Peyer's patch (tissue), 4 donors: Measurements from ENCODE around the gene TRIM54. TPM values are rescaled to one million over a fixed set of nuclear protein-coding genes. Genes with fewer than 3 reads are reported as not detected.
"Not testable (repeated sequence)": the region's sequence is repeated elsewhere in the genome, so short reads cannot be mapped to it uniquely, and the experiment has no call there.

Source experiments
- DNase-seq, 3 donors: peaks; one replicate each; pipeline ENCODE4 v3.0.0-alpha.2; 2017 to 2019
- H3K27ac ChIP-seq, 4 donors: fragments of 200-600 bp; sonication (generic); one replicate each; pipeline ENCODE4 v1.5.1; 2016 to 2019
- H3K27me3 ChIP-seq, 2 donors: fragments of 200-600 bp; sonication (generic); one replicate each; pipeline ENCODE4 v1.5.1; 2019
- H3K36me3 ChIP-seq, 3 donors: fragments of 200-600 bp; sonication (generic); one replicate each; pipeline ENCODE4 v1.5.1; 2016 to 2019
- H3K4me1 ChIP-seq, 4 donors: fragments of 200-600 bp; sonication (generic); one replicate each; pipeline ENCODE4 v1.5.1; 2016 to 2019
- H3K4me3 ChIP-seq, 4 donors: fragments of 200-600 bp; sonication (generic); 1 replicate in 3 of 4; 2 replicates in 1 of 4; pipeline ENCODE4 v1.5.1; 2016 to 2019; ENCODE audit warnings: mild to moderate bottlenecking in 1 of 4
- H3K9me3 ChIP-seq, 4 donors: fragments of 200-600 bp; sonication (generic); one replicate each; pipeline ENCODE4 v1.5.1; 2016 to 2019; ENCODE audit warnings: mild to moderate bottlenecking in 1 of 4
- POLR2A ChIP-seq, 2 donors: fragments of 450-650 bp; IDR thresholded peaks; one replicate each; pipeline ENCODE4 v1.5.1; 2017; ENCODE audit warnings: antibody characterized with exemption in 2 of 2, mild to moderate bottlenecking in 2 of 2, moderate library complexity in 2 of 2
- total RNA-seq, 4 donors: library from RNA; depleted of rRNA; stranded (reverse); fragments of >200 nt; gene quantifications; one replicate each; pipeline ENCODE4 v1.1.0, GENCODE V29; 2016
- TF ChIP-seq, protein P1 (sequence below), 6 experiments: fragments of 450-650 bp in 4 of 6; fragments of 200-600 bp in 2 of 6; sonication (generic) in 1 of 6; IDR thresholded peaks; one replicate each; pipeline ENCODE4 v1.5.1; 2017 to 2019; ENCODE audit warnings: antibody characterized with exemption in 6 of 6, mild to moderate bottlenecking in 3 of 6, moderate library complexity in 1 of 6

Gene TRIM54
- total RNA-seq, 4 donors from 2014 or later: 0.54 TPM; not detected in 3

DNA sequence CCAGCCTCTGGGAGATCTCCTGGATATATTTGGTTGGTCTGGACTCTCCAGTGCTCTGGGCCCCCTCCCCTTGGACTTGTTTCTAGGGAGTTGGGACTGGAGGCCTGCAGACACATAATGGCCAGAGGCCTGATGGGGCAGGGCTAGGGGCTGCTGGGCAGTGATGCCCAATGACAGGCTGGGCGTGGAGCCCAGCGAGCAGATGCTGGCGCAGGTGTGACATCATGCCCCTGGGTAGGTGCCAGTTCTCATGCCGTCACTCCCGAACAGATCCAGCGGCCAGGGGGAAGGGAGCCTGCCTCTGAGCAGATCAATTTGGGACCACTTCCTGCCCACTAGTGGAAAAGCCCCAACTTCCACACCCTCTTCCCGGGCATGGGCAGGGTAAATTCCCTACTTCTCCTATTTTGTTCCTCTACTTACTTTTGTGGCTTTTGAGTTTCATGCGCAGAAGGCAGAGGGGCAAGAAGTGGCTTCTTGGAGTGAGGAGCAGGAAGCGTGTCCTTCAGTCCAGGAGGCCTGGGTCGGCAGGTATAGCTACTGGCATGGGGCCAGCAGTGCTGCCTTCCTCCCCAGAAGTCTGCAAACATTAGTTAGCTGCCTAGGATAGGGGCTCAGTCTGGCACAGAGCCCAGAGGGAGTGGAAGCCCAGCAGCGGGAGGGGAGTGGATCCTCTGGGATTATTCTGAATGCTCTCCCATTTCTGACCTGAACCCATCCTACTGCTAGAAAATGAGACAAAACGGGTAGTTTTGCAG lies 34.6 kb downstream of the TRIM54 start:
- Histone ChIP-seq H3K9me3 (no peaks in the 10 kb centered on the region), H3K27ac (no peak overlapping the region), H3K4me3 (no peak overlapping the region), H3K27me3 (no peaks in the 10 kb centered on the region), H3K36me3 (no peaks in the 10 kb centered on the region), H3K4me1 (peaks cover 0 to 7% (median 3%) of the 10 kb centered on the region in 4 donors)
- no peak for DNase-seq
- TF ChIP-seq, protein P1, sequence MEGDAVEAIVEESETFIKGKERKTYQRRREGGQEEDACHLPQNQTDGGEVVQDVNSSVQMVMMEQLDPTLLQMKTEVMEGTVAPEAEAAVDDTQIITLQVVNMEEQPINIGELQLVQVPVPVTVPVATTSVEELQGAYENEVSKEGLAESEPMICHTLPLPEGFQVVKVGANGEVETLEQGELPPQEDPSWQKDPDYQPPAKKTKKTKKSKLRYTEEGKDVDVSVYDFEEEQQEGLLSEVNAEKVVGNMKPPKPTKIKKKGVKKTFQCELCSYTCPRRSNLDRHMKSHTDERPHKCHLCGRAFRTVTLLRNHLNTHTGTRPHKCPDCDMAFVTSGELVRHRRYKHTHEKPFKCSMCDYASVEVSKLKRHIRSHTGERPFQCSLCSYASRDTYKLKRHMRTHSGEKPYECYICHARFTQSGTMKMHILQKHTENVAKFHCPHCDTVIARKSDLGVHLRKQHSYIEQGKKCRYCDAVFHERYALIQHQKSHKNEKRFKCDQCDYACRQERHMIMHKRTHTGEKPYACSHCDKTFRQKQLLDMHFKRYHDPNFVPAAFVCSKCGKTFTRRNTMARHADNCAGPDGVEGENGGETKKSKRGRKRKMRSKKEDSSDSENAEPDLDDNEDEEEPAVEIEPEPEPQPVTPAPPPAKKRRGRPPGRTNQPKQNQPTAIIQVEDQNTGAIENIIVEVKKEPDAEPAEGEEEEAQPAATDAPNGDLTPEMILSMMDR (IDR thresholded peaks at IDR 0.05): no peak
- TF ChIP-seq POLR2A (IDR thresholded peaks at IDR 0.05): no peak

DNA sequence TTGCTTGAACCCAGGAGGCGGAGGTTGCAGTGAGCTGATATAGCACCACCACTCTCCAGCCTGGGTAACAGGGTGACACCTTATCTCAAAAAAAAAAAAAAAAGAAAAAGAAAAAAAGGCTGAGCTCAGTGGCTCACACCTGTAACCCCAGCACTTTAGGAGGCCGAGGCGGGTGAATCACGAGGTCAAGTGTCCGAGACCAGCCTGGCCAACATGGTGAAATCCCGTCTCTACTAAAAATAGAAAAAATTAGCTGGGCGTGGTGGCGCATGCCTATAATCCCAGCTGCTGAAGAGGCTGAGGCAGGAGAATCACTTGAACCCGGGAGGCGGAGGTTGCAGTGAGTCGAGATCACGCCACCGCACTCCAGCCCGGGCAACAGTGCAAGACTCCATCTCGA lies 37.6 kb downstream of the TRIM54 start:
- not testable (repeated sequence) for H3K27me3 ChIP-seq, H3K4me3 ChIP-seq, H3K27ac ChIP-seq, DNase-seq, H3K9me3 ChIP-seq, H3K36me3 ChIP-seq
- H3K4me1 ChIP-seq: peaks cover 0 to 21% (median 6%) of the 10 kb centered on the region in 4 donors

DNA sequence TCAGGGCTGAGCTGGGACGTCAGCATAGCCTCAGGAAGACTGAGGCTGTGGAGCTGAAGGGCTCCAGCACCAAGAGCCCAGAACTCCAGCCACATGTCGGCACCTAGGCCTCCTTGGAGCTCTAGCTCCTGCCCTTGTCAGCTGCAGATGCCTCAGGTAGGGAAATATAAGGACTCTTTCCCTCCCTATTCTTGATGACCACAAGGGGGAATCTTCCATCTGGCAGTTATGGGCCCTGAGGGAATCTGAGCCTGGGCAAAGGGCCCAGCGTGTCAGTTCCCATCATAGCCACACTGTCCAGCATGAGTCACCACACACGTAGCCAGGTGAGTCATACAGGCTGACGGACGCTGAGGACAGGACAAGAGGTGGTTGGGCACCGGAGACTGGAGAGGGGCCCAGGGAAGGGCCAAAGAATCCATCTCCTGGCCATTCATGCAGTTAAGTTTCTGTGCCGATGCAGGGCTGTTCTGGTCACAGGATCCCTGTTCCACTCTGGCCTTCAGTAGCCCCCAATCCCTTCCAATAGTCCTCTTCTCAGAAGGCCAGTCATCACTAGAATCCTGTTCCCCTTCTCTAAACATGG lies 38.8 kb downstream of the TRIM54 start:
- peak overlapping the region in 1 of 4 donors; percentile 15 for H3K4me3 ChIP-seq
- H3K27me3 ChIP-seq: no peaks in the 10 kb centered on the region
- TF ChIP-seq POLR2A (IDR thresholded peaks at IDR 0.05): no peak
- TF ChIP-seq, protein P1 (IDR thresholded peaks at IDR 0.05): peak in 4 of 6 experiments; percentile 12 to 70 (median 66)
- peak; percentile 19 to 86 (median 79) for DNase-seq
- peaks cover 0 to 2% (median 0%) of the 10 kb centered on the region in 3 donors for H3K36me3 ChIP-seq
- peak overlapping the region in 2 of 4 donors; percentile 4 to 63 for H3K27ac ChIP-seq
- no peaks in the 10 kb centered on the region for H3K9me3 ChIP-seq
- peaks cover 0 to 21% (median 6%) of the 10 kb centered on the region in 4 donors for H3K4me1 ChIP-seq

DNA sequence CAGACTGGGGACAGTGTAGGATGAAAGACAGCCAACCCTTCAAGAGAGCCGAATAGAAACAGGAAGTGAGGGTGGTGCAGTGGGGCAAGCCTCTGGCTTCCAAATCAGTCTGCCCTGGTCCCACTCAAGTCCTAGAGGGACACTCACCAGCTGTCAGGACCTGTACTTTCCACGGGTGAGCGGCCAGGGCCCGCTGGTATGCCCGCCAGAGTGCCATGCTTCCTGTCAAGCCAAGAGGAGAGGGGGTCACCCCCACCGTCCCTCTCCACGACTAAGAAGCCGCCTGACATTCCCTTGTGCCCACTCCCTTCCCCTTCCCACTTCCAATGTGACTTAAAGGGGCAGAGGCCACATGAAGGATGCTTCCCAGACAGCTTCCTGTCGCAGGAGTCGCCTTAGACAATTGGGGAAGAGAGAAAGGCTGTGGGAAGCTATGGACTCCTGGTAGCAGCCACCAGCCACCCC lies 40.1 kb downstream of the TRIM54 start:
- peaks cover 0 to 21% (median 6%) of the 10 kb centered on the region in 4 donors for H3K4me1 ChIP-seq
- H3K4me3 ChIP-seq: peak overlapping the region; percentile 65 to 95 (median 78)
- H3K27me3 ChIP-seq: no peaks in the 10 kb centered on the region
- DNase-seq: peak in 2 of 3 donors; percentile 24 to 54
- H3K27ac ChIP-seq: peak overlapping the region; percentile 86 to 94 (median 90)
- TF ChIP-seq, protein P1 (IDR thresholded peaks at IDR 0.05): no peak
- no peak for TF ChIP-seq POLR2A (IDR thresholded peaks at IDR 0.05)
- H3K9me3 ChIP-seq: no peaks in the 10 kb centered on the region
- peaks cover 0 to 14% (median 0%) of the 10 kb centered on the region in 3 donors for H3K36me3 ChIP-seq

DNA sequence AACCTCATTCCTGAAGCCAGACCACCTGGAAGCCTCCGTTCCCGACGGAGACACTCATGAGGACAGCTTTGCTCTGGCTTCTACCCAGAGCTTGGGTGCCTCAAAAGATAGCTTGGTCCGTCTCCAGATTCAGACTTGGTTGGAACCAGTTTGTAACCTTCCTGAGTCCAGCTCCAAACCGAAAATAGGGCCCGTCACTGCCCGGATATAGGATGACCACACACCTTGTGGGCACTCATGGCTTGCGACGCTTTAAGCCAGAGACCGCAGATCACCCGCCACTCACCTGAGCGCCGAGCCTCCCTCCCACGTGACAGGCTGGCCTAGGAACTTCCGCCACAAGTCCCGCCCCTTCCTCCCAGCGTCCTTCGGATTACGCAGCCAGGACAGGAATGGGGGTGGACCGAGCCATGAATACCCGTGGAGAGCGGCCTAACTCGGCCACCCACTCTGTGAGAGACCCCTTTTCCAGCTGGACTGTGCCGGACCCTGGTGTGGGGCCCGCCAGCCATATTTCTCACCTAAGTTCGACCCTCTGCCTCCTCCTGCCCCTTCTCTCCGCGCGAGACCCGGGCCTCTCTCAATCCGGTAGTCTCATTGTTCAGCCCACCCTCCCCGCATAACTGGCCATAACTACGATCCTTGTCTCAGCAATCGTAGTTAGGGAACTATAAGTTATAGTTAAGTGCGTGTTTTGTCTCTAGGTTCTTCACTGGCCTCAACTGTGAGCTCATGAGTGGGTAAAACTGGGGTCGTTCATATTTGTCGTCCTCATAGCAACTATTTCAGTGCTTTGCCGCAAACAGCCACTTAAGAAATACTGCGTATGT lies 40.8 kb downstream of the TRIM54 start, which contains the start of gene MPV17:
TSS of gene MPV17 (minus strand) at position 332 of the 830 bp plus-strand sequence. CDS start 580 bp downstream, outside the sequence.
- Histone ChIP-seq H3K4me3 (peak within 1 kb of the TSS; percentile 65 to 95 (median 78)), H3K4me1 (peaks cover 0 to 21% (median 6%) of the 10 kb centered on the region in 4 donors), H3K36me3 (peaks cover 0 to 21% (median 0%) of the 10 kb centered on the region in 3 donors), H3K9me3 (no peaks in the 10 kb centered on the region), H3K27ac (peak within 1 kb of the TSS; percentile 86 to 94 (median 90)), H3K27me3 (no peaks in the 10 kb centered on the region)
- DNase-seq: peak; percentile 92 to 96 (median 94)
- TF ChIP-seq POLR2A (IDR thresholded peaks at IDR 0.05): peak; percentile 53 to 83
- TF ChIP-seq, protein P1 (IDR thresholded peaks at IDR 0.05): no peak
